Testis (tissue), 3 donors: ENCODE data around the gene MARCHF5. TPM values are rescaled to one million over a fixed set of nuclear protein-coding genes. Genes with fewer than 3 reads are reported as not detected.

Source experiments
- polyA plus RNA-seq: library from polyadenylated mRNA; stranded (reverse); fragments of 350-450 nt; fragmentation: Illumina TruSeq; extraction: RNeasy Lipid Tissue Mini Kit (QIAGEN cat#74804); gene quantifications from one replicate; pipeline ENCODE4 v1.2.3, GENCODE V29; 2014; ENCODE audit warnings: low read depth, low replicate concordance; ENCODE audit not compliant: insufficient read depth
- small RNA-seq, 2 donors: library from RNA; depleted of rRNA; stranded (forward); fragments of <200 nt; gene quantifications; one replicate each; pipeline ENCODE3, GENCODE V24; 2016
- total RNA-seq, 2 donors: library from RNA; depleted of rRNA; stranded (reverse); fragments of >200 nt; gene quantifications; one replicate each; pipeline ENCODE4 v1.2.3, GENCODE V29; 2016

MARCHF5 gene
- total and polyA plus RNA-seq, 3 donors from 2014 or later, result 17.1 to 53.9 (median 23.3) TPM

Small RNA genes within 50 kb of the gene (small RNA-seq; reads per million reads assigned to genes)
- 0 reads per million in 2 donors for gene RF00019
- 0 reads per million in 2 donors for gene RNY3P12

Other genes starting within 250 kb of the MARCHF5 start
- 10 to 100 TPM; 19.4 to 32.4 TPM for gene CPEB3, start 89 bp upstream of the MARCHF5 start, total RNA-seq
- gene CPEB3, start 89 bp upstream of the MARCHF5 start, polyA plus RNA-seq, result 23.5 TPM